ENCODE measurements around the gene EXOSC9. TPM values are rescaled to one million over a fixed set of nuclear protein-coding genes. Genes with fewer than 3 reads are reported as not detected.

Gene EXOSC9
- total and polyA plus RNA-seq, 4 donors, result 5.3 to 20.0 (median 10.0) TPM

- no peak overlapping the region for H3K4me3 ChIP-seq (ENCODE audit: low read depth in 1 of 3, low read length in 3 of 3)
- H3K4me1 ChIP-seq (ENCODE audit: control insufficient read depth in 4 of 4, insufficient read depth in 4 of 4, low read length in 3 of 4), result no peaks in the 10 kb centered on the region
- H3K27me3 ChIP-seq (ENCODE audit: control insufficient read depth in 4 of 4, insufficient read depth in 4 of 4, low read length in 3 of 4), result no peaks in the 10 kb centered on the region
- WGBS, result 88% methylated on average over 2 of the region's 2 CpGs
- no peak for DNase-seq (ENCODE audit: low spot score)
- H3K9ac ChIP-seq (ENCODE audit: low read depth in 1 of 2, low read length in 2 of 2), result no peak overlapping the region
- no peaks in the 10 kb centered on the region for H3K36me3 ChIP-seq (ENCODE audit: control insufficient read depth in 4 of 4, insufficient read depth in 3 of 4, low read depth in 1 of 4, low read length in 3 of 4)
- no peak overlapping the region for H3K27ac ChIP-seq (ENCODE audit: low read depth in 1 of 2, low read length in 2 of 2)
- H3K9me3 ChIP-seq (ENCODE audit: control insufficient read depth in 4 of 4, low read length in 3 of 4), result no peaks in the 10 kb centered on the region
- no peak for TF ChIP-seq NR2F2 (IDR thresholded peaks at IDR 0.05)
- no peak for TF ChIP-seq HNF4G (IDR thresholded peaks at IDR 0.05)
- TF ChIP-seq EGR1 (IDR thresholded peaks at IDR 0.05; ENCODE audit: low read depth in 2 of 2), result no peak
- no peak for TF ChIP-seq GABPA (IDR thresholded peaks at IDR 0.05 in 1 of 2, conservative IDR thresholded peaks at IDR 0.05 in 1 of 2)
- no peak for TF ChIP-seq SP1 (IDR thresholded peaks at IDR 0.05)
- no peak for TF ChIP-seq JUND (IDR thresholded peaks at IDR 0.05)
- TF ChIP-seq, protein P1, sequence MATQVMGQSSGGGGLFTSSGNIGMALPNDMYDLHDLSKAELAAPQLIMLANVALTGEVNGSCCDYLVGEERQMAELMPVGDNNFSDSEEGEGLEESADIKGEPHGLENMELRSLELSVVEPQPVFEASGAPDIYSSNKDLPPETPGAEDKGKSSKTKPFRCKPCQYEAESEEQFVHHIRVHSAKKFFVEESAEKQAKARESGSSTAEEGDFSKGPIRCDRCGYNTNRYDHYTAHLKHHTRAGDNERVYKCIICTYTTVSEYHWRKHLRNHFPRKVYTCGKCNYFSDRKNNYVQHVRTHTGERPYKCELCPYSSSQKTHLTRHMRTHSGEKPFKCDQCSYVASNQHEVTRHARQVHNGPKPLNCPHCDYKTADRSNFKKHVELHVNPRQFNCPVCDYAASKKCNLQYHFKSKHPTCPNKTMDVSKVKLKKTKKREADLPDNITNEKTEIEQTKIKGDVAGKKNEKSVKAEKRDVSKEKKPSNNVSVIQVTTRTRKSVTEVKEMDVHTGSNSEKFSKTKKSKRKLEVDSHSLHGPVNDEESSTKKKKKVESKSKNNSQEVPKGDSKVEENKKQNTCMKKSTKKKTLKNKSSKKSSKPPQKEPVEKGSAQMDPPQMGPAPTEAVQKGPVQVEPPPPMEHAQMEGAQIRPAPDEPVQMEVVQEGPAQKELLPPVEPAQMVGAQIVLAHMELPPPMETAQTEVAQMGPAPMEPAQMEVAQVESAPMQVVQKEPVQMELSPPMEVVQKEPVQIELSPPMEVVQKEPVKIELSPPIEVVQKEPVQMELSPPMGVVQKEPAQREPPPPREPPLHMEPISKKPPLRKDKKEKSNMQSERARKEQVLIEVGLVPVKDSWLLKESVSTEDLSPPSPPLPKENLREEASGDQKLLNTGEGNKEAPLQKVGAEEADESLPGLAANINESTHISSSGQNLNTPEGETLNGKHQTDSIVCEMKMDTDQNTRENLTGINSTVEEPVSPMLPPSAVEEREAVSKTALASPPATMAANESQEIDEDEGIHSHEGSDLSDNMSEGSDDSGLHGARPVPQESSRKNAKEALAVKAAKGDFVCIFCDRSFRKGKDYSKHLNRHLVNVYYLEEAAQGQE (IDR thresholded peaks at IDR 0.05), result no peak
- no peak for TF ChIP-seq RAD21 (IDR thresholded peaks at IDR 0.05)
Measured at GRCh38 chr4:121792966-121793365, 8.2 kb upstream of the EXOSC9 start.

DNA sequence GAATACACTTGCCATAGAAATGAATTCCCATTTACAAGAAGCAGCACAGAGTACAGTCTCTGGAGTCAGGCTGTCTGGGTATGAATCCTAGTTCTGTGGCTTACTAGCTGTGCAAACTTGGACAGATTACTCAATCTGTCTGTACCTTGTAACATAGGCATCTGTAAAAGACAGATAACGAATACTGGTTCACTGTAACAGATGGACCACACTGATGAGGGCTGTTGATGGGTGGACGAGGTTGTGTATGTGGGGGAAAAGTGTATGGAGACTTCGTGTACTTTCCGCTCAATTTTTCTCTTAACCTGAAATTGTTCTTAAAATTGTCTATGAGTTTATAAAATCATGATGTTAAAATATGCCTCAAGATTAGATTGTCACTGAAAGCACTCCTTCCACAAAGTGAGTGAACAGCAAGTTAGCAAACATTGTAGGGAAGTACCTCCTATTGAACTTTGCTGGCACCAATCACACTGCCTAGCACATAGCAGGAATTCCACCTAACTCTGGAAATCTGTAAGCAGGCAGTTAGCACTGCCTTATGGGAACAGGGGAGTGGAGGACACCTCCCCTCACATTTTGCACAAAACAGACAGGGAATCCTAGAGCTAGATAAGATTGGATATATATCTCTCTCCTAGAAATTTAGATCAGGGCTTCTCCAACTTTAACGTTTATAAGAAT, 6.5 kb upstream of the EXOSC9 start:
- no peak for TF ChIP-seq FOXA2 (IDR thresholded peaks at IDR 0.05)
- TF ChIP-seq HNF4G (IDR thresholded peaks at IDR 0.05), result no peak
- TF ChIP-seq EGR1 (IDR thresholded peaks at IDR 0.05; ENCODE audit: low read depth in 2 of 2), result no peak
- no peak for TF ChIP-seq TAF1 (conservative IDR thresholded peaks at IDR 0.05)
- no peak for TF ChIP-seq JUND (IDR thresholded peaks at IDR 0.05)
- no peak for TF ChIP-seq MAX (IDR thresholded peaks at IDR 0.05)
- TF ChIP-seq HNF4A (conservative IDR thresholded peaks at IDR 0.05), result no peak
- Histone ChIP-seq H3K9me3 (ENCODE audit: control insufficient read depth in 4 of 4, low read length in 3 of 4) (no peaks in the 10 kb centered on the region), H3K4me3 (ENCODE audit: low read depth in 1 of 3, low read length in 3 of 3) (no peak overlapping the region), H3K27ac (ENCODE audit: low read depth in 1 of 2, low read length in 2 of 2) (no peak overlapping the region), H3K36me3 (ENCODE audit: control insufficient read depth in 4 of 4, insufficient read depth in 3 of 4, low read depth in 1 of 4, low read length in 3 of 4) (no peaks in the 10 kb centered on the region), H3K9ac (ENCODE audit: low read depth in 1 of 2, low read length in 2 of 2) (no peak overlapping the region), H3K4me1 (ENCODE audit: control insufficient read depth in 4 of 4, insufficient read depth in 4 of 4, low read length in 3 of 4) (peaks cover 0 to 5% (median 4%) of the 10 kb centered on the region in 4 donors), H3K27me3 (ENCODE audit: control insufficient read depth in 4 of 4, insufficient read depth in 4 of 4, low read length in 3 of 4) (no peaks in the 10 kb centered on the region)
- peak; percentile 46 for DNase-seq (ENCODE audit: low spot score)
- WGBS, result 59% methylated on average over 5 of the region's 5 CpGs

DNA sequence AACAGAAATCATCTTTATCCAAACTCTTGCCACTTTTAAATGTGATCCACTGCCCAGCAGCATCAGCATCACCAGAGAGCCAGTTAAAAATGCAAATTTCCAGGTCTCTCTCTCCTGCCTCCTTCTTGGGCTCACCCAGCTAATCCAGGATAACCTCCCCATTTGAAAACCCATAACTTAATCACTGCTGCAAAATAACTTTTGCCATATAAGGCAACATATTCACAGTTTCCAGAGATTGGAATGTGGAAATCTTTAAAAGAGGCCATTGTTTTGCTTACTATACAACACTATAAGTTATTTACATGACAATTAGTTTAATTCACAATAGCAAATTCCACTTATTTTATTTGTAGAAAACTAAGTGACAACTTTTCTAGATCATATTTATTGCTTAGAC, 4.8 kb upstream of the EXOSC9 start:
- Histone ChIP-seq H3K4me3 (ENCODE audit: low read depth in 1 of 3, low read length in 3 of 3) (no peak overlapping the region), H3K27ac (ENCODE audit: low read depth in 1 of 2, low read length in 2 of 2) (no peak overlapping the region), H3K9ac (ENCODE audit: low read depth in 1 of 2, low read length in 2 of 2) (no peak overlapping the region), H3K9me3 (ENCODE audit: control insufficient read depth in 4 of 4, low read length in 3 of 4) (no peaks in the 10 kb centered on the region), H3K27me3 (ENCODE audit: control insufficient read depth in 4 of 4, insufficient read depth in 4 of 4, low read length in 3 of 4) (no peaks in the 10 kb centered on the region), H3K4me1 (ENCODE audit: control insufficient read depth in 4 of 4, insufficient read depth in 4 of 4, low read length in 3 of 4) (peaks cover 1 to 11% (median 10%) of the 10 kb centered on the region in 4 donors), H3K36me3 (ENCODE audit: control insufficient read depth in 4 of 4, insufficient read depth in 3 of 4, low read depth in 1 of 4, low read length in 3 of 4) (no peaks in the 10 kb centered on the region)
- no peak for DNase-seq (ENCODE audit: low spot score)
- TF ChIP-seq NR2F2 (IDR thresholded peaks at IDR 0.05) (no peak), FOXA1 (IDR thresholded peaks at IDR 0.05) (no peak), CTCF (IDR thresholded peaks at IDR 0.05; ENCODE audit: low read depth, low read length, missing input control) (no peak), SP1 (IDR thresholded peaks at IDR 0.05) (no peak), RXRA (IDR thresholded peaks at IDR 0.05) (no peak), MAX (IDR thresholded peaks at IDR 0.05) (no peak), JUND (IDR thresholded peaks at IDR 0.05) (no peak), HNF4G (IDR thresholded peaks at IDR 0.05) (no peak), YY1 (IDR thresholded peaks at IDR 0.05) (no peak), HNF4A (conservative IDR thresholded peaks at IDR 0.05) (no peak), FOXA2 (IDR thresholded peaks at IDR 0.05) (no peak), EGR1 (IDR thresholded peaks at IDR 0.05; ENCODE audit: low read depth in 2 of 2) (no peak), TAF1 (conservative IDR thresholded peaks at IDR 0.05) (no peak), GABPA (IDR thresholded peaks at IDR 0.05 in 1 of 2, conservative IDR thresholded peaks at IDR 0.05 in 1 of 2) (no peak), RAD21 (IDR thresholded peaks at IDR 0.05) (no peak)
- TF ChIP-seq, protein P2, sequence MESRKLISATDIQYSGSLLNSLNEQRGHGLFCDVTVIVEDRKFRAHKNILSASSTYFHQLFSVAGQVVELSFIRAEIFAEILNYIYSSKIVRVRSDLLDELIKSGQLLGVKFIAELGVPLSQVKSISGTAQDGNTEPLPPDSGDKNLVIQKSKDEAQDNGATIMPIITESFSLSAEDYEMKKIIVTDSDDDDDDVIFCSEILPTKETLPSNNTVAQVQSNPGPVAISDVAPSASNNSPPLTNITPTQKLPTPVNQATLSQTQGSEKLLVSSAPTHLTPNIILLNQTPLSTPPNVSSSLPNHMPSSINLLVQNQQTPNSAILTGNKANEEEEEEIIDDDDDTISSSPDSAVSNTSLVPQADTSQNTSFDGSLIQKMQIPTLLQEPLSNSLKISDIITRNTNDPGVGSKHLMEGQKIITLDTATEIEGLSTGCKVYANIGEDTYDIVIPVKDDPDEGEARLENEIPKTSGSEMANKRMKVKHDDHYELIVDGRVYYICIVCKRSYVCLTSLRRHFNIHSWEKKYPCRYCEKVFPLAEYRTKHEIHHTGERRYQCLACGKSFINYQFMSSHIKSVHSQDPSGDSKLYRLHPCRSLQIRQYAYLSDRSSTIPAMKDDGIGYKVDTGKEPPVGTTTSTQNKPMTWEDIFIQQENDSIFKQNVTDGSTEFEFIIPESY (IDR thresholded peaks at IDR 0.05), result no peak
- TF ChIP-seq, protein P3, sequence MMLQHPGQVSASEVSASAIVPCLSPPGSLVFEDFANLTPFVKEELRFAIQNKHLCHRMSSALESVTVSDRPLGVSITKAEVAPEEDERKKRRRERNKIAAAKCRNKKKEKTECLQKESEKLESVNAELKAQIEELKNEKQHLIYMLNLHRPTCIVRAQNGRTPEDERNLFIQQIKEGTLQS (IDR thresholded peaks at IDR 0.05), result no peak
